HG02943 (cell line): ENCODE measurements around the gene NR6A1.

ENCODE experiments used
- ATAC-seq: cut with Tn5 transposase; IDR thresholded peaks from one replicate; pipeline ENCODE4 v1.9.1; 2021; ENCODE audit warnings: mild to moderate bottlenecking, low read depth, moderate library complexity; ENCODE audit not compliant: unreplicated experiment

Gene NR6A1

DNA sequence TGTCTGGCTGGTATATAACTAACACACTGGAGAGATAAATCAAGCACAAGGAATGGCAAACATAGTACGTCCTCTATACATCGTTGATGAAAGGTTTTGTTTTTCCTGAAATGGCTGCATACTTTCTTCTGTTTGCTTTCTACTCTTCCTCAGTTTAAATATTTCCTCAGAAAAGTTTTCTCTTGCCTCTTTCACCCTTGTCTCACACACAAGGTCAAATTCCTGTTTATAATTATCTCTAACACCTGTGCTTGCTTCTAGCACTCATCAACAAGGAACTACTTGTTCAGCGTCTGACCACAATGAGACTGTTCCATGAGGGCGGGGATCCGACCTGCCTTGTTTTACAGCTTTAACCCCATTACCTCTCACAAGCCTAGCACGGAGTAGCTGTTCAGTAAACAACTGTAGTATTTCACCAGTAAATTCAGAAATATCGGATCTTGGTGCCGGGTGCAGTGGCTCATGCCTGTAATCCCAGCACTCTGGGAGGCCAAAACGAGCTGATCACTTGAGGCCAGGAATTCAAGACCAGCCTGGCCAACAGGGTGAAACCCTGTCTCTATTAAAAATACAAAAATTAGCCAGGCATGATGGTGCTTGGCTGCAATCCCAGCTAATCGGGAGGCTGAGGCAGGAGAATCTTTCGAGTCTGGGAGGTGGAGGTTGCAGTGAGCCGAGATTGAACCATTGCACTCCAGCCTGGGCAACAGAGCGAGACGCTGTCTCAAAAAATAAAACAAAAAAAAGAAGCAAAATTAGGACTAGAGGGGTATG lies 37.0 kb downstream of the NR6A1 start:
- no peak for ATAC-seq

GRCh38 chr9:124730772-124731171 lies 40.3 kb downstream of the NR6A1 start:
- no peak for ATAC-seq

GRCh38 chr9:124726886-124727285 lies 44.2 kb downstream of the NR6A1 start:
- no peak for ATAC-seq

- ATAC-seq, result no peak
Measured at GRCh38 chr9:124725068-124725452, 46.1 kb downstream of the NR6A1 start.

DNA sequence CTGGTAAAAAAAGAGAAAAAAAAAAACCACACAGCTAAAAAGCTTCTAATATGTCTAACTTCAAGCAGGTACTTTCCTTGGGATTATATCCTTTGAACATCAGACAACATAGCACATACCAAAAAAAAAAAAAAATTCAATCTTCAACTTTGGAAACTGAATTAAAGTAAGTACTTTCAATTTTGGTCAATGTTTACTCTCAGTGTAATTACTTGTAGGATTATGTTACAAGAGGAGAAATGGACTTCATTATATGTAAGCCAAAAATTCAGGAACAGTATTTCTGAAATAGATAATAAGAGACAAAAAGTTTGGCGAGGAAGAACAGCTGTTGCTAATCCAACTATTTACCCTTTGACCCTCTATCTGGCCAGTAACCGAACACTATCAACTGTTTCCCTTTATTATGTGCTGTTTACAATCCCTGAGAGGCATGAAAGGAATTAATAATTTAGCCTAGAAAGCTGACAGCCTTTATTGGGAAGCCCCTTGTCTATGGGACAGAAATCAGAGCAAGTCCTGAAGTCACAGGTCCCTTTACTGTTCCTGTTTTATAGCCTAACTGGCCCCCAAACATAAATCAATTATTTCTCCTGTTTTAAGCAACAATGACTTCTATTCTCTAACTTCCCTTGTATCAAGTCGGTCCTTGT lies 46.6 kb downstream of the NR6A1 start:
- ATAC-seq, result no peak

DNA sequence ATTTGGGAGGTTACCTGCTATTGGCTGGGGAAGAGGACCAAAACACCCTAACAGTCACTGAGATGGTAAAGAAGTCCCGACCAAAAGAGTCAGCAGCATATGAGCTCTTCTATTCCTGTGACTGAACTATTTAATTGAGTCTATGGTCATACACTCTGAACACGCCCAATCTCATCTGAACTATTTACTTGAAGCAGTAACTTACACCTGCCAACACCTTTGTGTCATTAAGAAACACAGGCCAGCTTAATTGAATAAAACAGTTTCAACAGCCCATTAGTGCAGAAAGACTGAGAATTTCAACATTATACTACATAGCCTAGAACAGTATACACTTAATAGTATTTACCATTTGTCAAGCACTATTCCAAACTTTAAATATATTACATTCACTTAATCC lies 47.8 kb downstream of the NR6A1 start:
- ATAC-seq, result no peak

- ATAC-seq, result no peak
Measured at GRCh38 chr9:124721109-124721906, 49.8 kb downstream of the NR6A1 start.

DNA sequence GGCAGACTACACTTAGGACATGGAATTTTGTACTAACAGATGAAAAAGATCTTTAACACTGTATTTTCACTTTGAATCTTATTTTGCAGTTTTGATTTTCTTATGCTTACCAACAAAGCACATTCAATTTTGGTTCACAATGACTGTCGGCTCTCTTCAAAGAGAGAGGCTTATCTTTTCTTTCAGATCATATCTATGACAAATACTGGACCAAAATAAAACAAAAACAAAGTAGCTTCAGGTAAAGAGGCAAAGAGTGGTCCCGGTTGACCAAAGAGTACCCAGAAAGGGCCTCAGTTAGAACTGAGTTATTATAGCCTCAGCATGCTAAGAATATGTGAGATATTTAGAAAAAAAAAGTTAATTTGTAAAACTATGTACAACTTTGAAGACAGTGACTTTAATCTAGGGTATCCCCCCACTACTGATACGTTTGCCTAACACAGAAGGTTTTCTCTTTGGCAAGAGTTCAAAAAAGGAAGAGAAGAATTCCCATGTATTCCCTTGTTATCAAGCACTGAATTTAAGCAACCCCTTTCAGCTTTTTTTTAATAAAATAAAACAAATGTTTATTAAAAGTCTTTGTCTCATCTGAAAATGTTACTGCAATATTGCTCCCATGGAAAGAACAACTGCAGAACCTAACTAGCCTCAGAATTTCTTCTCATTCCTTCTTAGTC lies 50.5 kb downstream of the NR6A1 start:
- no peak for ATAC-seq

- no peak for ATAC-seq
Measured at GRCh38 chr9:124718928-124719327, 52.2 kb downstream of the NR6A1 start.

- no peak for ATAC-seq
Measured at GRCh38 chr9:124717597-124717996, 53.5 kb downstream of the NR6A1 start.

GRCh38 chr9:124716808-124717207 lies 54.3 kb downstream of the NR6A1 start:
- no peak for ATAC-seq

GRCh38 chr9:124710766-124711165 lies 60.3 kb downstream of the NR6A1 start:
- no peak for ATAC-seq

DNA sequence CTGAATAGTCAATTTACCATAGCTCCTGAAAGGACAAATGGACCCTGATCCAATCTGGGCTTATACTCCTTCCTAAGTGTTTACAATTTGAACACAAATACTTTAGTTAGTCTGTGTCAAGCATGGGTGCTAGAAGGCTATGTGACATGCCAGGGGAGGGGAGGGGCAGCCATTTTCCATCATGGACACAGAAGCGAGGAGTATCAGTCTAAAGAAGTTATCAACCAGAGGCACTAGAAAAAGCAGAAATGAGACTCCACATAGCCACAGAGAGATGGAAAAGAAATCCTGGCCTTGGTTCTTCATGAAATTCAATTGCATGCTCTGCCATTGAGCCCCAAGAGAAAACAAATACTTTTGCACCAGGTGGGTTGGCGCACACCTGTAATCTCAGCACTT lies 61.8 kb downstream of the NR6A1 start:
- no peak for ATAC-seq

DNA sequence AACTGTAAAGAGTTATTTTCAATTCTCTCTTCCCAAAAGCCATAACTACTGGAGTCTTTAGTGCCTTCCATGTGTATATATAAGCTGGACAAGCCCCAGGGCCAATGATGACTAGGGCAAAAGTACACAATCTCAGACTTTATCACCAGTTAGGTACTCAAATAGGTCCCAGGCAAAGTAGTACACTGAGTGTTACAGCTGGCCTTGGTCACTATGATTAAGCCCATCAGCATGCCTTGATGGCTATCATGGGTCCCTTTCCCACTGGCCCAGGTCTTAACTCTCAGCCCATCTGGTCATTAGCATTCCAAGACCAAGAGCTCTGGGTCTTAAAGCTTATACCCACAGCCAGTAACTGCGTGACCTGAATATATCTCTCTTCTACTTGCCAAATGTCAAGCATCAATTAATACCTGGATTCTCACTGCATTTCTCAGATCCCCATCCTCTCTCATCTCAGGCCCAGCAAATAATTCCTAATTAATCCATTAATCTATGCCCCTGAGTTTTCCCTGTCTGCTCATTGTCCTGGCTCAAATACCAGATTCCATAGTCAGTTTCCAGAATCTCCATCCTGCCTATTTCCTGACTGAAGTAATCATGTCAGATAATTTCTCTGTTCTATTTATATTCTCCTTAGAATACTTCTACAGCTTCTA lies 62.3 kb downstream of the NR6A1 start:
- ATAC-seq, result no peak

DNA sequence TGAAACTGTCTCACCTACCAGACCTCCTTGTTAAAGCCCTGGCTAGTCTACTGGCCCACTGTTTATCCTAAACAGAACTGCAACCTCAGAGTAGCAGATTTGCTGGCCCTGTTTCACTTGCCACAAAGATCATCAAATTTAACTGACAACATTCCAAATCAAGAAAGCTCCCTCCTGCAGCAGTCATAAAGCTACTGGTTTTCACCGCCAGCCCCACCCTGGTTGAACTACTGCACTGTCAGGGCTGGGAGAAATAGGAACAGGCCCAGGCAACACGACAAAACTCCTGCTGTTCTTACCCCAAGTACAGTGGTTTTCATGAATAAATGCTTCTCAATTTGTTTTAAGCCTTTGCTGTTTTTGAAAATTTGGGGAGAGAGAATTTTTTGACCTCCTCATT lies 63.0 kb downstream of the NR6A1 start:
- no peak for ATAC-seq

- no peak for ATAC-seq
Measured at GRCh38 chr9:124707666-124708065, 63.4 kb downstream of the NR6A1 start.

DNA sequence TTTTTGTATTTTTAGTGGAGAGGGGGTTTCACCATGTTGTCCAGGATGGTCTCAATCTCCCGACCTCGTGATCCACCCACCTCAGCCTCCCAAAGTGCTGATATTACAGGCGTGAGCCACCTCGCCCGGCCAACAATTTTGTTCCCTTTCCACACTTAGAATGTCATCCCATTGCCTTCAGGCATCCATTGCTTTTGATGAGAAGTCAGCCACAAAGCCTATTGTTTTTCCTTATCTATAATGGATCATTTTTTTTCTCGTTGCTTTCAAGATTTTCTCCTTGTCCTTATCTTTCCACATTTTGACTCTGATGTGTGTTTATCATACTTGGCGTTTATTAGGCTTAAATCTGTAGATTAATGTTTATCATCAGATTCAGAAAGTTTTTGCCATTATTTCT lies 64.4 kb downstream of the NR6A1 start:
- ATAC-seq, result no peak

GRCh38 chr9:124699575-124699974 lies 71.5 kb downstream of the NR6A1 start:
- ATAC-seq, result no peak

- no peak for ATAC-seq
Measured at GRCh38 chr9:124698265-124698664, 72.8 kb downstream of the NR6A1 start.
